GM18507 (cell line): ENCODE results near the gene ID4.

Source experiments
- DNase-seq: peaks from one replicate; pipeline ENCODE4 v3.0.0; 2011; ENCODE audit warnings: low read depth; ENCODE audit not compliant: insufficient read length; ENCODE audit errors: extremely low spot score
- FAIRE-seq: peaks from 2 replicates; lab custom pipeline; 2011; peaks lifted over from hg19 to GRCh38; lab: Jason Lieb, UNC

ID4 gene, protein sequence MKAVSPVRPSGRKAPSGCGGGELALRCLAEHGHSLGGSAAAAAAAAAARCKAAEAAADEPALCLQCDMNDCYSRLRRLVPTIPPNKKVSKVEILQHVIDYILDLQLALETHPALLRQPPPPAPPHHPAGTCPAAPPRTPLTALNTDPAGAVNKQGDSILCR

DNA sequence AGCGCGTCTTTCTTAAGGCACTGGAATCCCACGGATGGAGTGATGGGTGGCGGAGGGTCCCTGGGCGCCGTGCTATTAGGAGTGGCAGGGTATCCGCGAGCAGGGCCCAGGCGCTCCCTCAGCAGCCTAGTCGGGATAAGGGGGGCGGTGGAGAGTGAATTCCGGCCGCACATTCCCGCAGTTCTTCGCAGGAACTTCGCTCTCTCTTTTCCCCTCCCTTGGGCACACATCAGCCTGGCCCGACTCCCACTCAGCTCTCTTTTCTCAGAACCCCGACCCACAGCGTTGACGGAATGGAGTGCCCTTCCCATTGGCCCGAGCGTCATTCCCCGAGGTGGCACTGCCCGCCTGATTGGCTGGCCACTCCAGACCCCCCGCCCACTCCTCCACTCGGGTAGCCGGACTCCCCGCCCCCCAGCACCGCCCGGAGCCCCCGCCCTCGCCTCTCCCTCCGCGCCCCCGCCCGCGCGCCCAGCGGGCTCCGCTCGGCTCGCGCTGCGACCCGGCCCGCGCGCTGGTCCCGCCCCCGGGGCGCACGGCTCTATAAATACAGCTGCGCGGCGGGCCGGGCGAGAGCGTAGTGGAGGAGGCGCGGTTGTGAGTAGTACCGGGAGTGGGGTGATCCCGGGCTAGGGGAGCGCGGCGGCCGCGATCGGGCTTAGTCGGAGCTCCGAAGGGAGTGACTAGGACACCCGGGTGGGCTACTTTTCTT lies at the start of gene ID4:
Gene ID4 (plus strand): TSS at position 572 of the 712 bp plus-strand sequence. CDS start 385 bp downstream, outside the sequence.
- no peak for DNase-seq

DNA sequence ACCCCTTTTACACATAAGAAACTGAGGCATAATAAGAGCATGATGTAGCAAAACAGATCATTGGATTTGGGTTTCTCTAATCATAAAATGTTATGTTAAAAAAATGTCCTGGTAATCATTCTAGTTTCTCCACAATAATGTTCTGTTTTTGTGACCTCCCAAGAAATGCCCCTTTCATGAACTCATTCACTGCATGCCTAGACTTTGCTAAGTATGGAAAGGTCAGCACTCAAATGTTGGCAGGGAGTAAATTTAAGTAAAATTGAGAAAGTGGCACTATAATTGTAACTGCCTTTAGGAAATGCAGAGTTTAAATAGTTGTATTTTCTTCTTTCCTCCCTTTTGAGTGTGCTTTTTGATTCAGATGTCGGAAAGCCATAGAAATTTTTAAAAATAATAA lies 48.5 kb upstream of the ID4 start:
- FAIRE-seq: no peak
- no peak for DNase-seq

More for the DNA sequence above, at the start of gene ID4:
- FAIRE-seq: no peak

DNA sequence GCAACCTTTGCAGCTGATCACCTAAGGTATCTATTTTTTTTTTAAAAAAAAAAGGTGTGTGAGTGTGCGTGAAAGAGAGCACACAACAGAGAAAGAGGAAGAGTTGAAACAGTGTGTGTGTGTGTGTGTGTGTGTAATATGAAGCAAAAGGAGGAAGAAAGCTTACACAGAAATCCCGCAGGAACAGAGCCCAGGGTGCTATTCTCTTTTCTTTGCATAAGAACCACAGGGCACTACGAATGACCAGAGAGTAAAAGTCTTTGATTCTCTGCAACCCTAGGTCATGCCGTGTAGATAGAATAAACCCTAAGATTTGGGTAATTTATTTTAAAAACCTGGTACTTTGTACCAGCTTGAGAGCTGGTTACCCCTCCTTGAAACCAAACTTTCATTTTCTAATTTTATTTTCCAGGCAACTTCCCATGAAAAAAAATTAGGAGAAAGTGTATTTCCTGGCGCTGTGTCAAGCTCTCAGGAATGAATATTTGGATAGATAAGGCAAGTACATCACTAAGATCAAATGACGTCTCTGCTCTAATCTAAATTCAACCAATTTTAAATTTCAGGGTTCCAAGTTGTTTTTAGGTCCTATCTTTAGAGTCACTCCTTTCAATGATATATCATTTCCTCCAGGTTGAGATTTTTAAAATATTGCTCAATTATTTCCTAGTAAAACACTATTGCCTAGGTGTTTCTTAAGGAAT lies 47.9 kb upstream of the ID4 start:
- DNase-seq: no peak
- FAIRE-seq: no peak

GRCh38 chr6:19791267-19791666 lies 45.9 kb upstream of the ID4 start:
- FAIRE-seq (no peak), DNase-seq (no peak)

DNA sequence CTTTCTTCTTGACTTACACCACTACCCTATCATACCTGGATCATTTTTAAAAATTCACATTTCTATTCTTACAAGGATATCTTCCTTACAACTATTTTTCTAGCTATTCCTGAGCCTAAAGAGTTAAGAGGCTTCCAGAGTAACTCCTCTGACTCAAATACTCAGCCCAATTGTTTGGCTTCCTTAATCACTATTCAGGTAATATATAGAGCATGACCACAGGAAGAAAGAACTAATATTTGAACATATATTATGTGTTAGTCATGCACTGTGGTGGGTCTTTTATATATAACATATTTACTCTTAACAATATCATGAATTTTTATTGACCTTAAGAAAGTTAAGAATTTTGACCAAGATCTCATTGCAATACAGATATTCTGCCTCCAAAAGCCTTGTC lies 42.0 kb upstream of the ID4 start:
- FAIRE-seq: no peak
- no peak for DNase-seq

DNA sequence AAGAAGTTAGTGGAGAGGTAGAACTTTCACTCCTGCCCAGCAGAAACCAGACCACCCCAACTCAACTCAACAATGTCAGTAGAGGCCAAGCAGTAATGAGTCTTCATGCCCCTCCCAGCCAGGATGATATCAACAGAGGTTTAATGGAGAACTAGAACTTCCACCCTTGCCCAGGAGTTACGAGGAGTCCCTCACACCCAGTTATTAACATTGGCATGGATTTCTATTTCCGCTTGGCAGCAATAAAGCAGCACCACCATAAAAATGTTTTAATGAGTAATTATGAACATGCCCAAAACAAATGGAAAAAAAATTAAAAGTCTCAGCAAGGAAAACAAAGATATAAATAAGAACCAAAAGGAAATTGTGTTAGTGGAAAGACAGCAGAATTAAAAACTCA lies 40.7 kb upstream of the ID4 start:
- DNase-seq (no peak), FAIRE-seq (no peak)

GRCh38 chr6:19798362-19798761 lies 38.8 kb upstream of the ID4 start:
- no peak for FAIRE-seq
- DNase-seq: no peak

DNA sequence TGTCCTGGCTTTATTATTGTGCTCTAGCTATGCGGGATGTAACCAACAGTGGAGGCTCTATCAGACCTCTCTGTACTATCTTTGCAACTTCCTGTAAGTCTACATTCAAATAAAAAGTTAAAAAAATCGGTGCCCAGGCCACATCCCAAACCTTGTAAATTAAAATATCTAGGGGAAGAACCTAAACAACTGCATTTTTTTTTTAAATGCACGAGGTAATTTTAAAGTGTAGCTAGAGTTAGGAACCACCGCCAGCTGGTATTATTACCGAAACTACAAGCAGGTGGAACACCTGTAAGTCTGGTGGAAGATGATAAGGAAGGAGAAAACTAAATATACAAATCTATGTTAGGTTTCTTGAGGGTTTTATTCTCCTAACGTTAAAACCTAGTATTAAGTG lies 34.5 kb upstream of the ID4 start:
- FAIRE-seq (no peak), DNase-seq (no peak)

GRCh38 chr6:19803331-19804204 lies 33.6 kb upstream of the ID4 start:
- no peak for DNase-seq
- no peak for FAIRE-seq

GRCh38 chr6:19804205-19805128 lies 32.7 kb upstream of the ID4 start:
- no peak for FAIRE-seq
- DNase-seq: no peak

- FAIRE-seq: no peak
- no peak for DNase-seq
Measured at GRCh38 chr6:19805129-19805481, 32.1 kb upstream of the ID4 start.

DNA sequence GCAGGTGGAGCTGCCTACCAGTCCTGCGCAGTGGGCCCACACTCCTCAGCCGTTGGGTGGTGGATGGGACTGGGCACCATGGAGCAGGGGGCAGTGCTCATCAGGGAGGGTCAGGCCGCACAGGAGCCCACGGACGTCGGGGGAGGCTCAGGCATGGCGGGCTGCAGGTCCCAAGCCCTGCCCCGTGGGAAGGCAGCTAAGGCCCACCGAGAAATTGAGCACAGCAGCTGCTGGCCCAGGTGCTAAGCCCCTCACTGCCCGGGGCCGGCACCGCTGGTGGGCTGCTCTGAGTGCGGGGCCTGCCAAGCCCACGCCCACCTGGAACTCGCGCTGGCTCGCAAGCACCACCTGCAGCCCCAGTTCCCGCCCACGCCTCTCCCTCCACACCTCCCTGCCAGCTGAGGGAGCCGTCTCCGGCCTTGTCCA lies 30.2 kb upstream of the ID4 start:
- DNase-seq (no peak), FAIRE-seq (no peak)

DNA sequence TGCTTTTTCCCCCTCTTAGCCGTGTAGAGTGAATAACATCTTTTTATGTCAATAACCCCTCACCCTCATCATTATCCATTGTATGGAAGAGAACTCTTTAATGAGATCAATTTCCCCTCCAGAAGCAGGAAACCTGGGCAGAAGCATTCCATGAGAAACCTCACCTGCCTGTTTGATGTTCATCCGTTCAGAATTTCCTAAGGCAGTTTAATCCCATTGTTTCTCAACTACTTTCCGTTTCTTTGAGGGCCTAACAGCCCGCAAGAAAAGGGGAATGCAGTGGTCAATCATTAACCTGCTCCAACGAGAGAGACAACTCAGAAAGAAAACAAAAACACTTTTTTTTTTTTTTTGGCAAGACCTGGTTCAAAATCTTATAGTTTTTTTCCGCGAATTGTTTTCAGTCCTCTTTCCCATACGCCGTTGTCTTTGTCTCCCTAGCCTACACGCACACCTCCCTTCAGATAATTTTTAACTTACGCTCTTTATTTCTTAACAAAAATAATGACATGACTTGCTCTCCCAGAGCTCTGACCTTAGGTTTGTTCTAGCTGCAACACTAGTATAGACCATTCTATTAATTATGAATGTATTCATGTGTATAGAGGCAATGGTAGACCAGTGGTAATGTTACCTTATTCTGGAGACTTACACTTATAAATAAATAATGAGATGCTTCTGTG lies 25.6 kb upstream of the ID4 start:
- no peak for DNase-seq
- FAIRE-seq: no peak

GRCh38 chr6:19812512-19813119 lies 24.6 kb upstream of the ID4 start:
- no peak for FAIRE-seq
- DNase-seq: no peak

DNA sequence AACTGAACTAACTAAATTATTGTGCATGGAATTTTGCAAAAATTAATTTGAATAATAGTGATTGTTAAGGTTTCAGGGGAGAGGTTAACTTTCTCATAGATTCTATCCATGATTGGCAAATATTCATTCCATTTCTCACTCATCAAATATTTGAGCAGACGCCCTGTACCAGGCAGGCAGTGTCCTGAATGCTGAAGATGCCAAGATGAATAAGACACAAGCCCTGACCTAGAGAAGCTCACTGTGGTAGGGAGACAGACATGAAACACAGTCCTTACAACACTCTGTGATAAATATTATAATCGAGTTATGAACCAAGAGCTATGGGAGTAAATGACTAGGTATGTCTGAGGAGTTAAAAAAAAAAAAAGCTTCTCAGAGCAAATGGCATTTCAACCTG lies 18.4 kb upstream of the ID4 start:
- no peak for FAIRE-seq

DNA sequence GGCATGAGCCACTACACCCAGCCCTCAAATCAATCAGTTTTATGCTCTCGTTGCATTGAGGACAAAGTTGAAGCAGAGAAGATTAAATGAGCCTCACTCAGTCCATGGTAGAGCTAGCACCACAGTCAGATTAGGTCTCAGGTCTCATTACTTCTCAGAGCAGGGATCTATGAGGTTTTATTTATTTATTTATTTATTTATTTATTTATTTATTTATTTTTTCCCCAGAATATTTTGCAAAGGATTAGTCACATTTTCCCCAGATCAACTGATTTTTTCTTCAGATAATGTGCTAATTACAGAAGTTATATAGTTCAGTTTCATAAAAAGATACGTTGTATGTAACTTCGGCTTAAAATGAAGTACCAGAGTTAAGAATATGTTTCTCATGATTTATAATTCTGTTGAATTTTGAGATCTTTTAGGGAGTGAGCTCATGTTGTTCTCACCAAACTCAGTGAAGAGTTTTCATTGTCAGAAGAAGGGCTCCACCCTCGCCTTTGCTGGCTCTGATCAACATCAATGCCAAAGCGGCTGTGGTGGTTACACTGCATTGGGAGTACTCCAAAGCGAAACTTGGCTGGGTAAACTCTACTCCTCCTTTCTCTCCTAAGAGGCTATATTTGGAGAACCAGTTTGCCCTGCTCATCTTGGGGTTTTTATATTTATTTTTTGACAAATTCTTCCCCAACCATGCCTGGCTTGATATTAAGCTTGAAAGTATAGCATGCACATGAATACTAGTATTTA lies 12.9 kb upstream of the ID4 start:
- no peak for FAIRE-seq

More for the DNA sequence above, 18.4 kb upstream of the ID4 start:
- no peak for DNase-seq

DNA sequence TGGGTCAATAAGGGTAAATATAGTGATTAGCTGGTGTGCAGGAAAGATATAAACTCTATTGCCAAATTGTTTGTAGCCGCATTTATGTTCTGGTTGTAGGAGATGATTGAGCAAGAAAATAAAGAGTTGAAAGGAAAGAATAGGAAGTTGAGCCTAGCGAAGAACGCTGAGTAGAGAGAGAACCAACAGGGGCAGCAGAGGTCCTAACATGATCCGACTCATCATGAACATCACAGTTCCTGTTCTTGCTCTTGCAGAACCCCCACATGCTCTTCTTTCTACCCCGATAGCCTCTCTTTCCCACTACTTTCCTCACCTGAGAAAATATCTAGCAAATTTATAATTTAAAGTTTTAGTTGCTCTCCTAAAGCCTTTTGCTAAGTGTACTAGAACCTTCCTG lies 9.9 kb upstream of the ID4 start:
- DNase-seq (no peak), FAIRE-seq (no peak)

More for the DNA sequence above, 12.9 kb upstream of the ID4 start:
- no peak for DNase-seq
